H1 (cell line): ENCODE results near the gene SCNN1G. TPM values are rescaled to one million over a fixed set of nuclear protein-coding genes. Genes with fewer than 3 reads are reported as not detected.

Experiments used
- NRF1 ChIP-seq: IDR thresholded peaks from 2 replicates; pipeline ENCODE4 v1.6.1; 2011; ENCODE audit warnings: mild to moderate bottlenecking, low read depth, low read length, improper control_type of control experiment
- polyA plus RNA-seq, 7 experiments: library from polyadenylated mRNA; depleted of rRNA in 3 of 7; stranded (reverse) in 5 of 7; unstranded in 2 of 7; fragments of >200 nt in 5 of 7; fragments of 200-250 nt in 2 of 7; gene quantifications; 1 replicate in 5 of 7; 2 replicates in 1 of 7; 4 replicates in 1 of 7; pipeline versions ENCODE4 v1.2.1 to v1.2.3, GENCODE V29; 2011 to 2013; ENCODE audit warnings: missing spikeins in 2 of 7, mixed read lengths in 2 of 7
- total RNA-seq: library from RNA; stranded (reverse); fragmentation: NEBNext Ultra II Directional; extraction: Animal tissue kit (Norgen Biotek cat#: 25700); gene quantifications from 2 replicates; pipeline ENCODE4 v1.2.1, GENCODE V29; 2021

Gene SCNN1G
- total and polyA plus RNA-seq, 2 of the 8 experiments (the other 6 are each of a cell fraction or from before 2014, with no cell fraction given) = 0.73 to 1.1 TPM

DNA sequence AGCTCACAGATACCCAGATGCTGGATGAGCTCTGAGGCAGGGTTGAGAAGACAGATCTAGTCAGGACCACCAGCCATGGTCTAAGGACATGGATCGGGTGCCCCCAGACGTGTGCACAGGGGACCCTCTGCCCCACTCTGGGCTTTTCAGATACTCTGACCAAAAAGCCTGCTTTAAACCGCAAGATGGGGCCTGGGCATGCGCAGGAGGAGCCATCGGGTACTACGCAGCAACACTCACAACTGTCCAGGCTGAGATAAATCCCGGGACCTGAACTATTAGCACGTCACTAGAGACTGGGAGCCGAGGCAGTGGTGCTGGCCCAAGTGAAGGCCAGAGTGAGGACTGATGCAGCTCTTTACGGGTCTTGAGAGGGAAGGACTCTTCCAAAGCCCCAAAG is 32.9 kb downstream of the SCNN1G start (continued):
- TF ChIP-seq NRF1 = no peak
- TF ChIP-seq, all 59 proteins: peak for 0
